Measurements from ENCODE around the gene CAST.

DNA sequence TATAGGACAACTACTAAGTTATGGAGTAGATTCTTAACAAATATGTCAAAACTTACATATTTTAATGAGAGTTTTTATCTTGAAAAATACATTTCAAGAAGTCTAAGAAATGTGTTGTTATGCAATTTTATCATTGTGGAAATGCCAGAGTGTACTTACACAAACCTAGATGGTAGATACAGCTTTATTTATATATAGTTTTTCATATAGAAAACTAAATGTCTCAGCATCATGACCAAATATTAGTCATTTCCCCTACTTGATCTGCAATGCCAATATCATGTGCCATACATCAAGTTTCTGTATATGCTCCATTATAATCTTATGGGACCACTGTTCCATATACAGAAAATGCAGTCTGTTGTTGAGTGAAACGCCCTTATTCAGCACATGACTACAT, 28.7 kb downstream of the CAST start:
- TF ChIP-seq, protein P1, sequence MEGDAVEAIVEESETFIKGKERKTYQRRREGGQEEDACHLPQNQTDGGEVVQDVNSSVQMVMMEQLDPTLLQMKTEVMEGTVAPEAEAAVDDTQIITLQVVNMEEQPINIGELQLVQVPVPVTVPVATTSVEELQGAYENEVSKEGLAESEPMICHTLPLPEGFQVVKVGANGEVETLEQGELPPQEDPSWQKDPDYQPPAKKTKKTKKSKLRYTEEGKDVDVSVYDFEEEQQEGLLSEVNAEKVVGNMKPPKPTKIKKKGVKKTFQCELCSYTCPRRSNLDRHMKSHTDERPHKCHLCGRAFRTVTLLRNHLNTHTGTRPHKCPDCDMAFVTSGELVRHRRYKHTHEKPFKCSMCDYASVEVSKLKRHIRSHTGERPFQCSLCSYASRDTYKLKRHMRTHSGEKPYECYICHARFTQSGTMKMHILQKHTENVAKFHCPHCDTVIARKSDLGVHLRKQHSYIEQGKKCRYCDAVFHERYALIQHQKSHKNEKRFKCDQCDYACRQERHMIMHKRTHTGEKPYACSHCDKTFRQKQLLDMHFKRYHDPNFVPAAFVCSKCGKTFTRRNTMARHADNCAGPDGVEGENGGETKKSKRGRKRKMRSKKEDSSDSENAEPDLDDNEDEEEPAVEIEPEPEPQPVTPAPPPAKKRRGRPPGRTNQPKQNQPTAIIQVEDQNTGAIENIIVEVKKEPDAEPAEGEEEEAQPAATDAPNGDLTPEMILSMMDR (IDR thresholded peaks at IDR 0.05): no peak
- TF ChIP-seq ZFX (IDR thresholded peaks at IDR 0.05; ENCODE audit: borderline replicate concordance): no peak
